Skin of body (tissue), 2 donors: Measurements from ENCODE around the gene ABCC8. TPM values are rescaled to one million over a fixed set of nuclear protein-coding genes. Genes with fewer than 3 reads are reported as not detected.

Experiments used
- DNase-seq: peaks from one replicate; lab custom pipeline; 2025; lab: John Stamatoyannopoulos, UW
- total RNA-seq: library from RNA; depleted of rRNA; stranded (reverse); fragments of >200 nt; gene quantifications from one replicate; pipeline ENCODE4 v1.2.3, GENCODE V29; 2014

Gene ABCC8
- 2.5 TPM for total RNA-seq

GRCh38 chr11:17476317-17477083 lies at the start of gene ABCC8:
Gene ABCC8 (minus strand): TSS chr11:17476845. CDS start chr11:17476776, 69 bp downstream.
- no peak for DNase-seq

DNA sequence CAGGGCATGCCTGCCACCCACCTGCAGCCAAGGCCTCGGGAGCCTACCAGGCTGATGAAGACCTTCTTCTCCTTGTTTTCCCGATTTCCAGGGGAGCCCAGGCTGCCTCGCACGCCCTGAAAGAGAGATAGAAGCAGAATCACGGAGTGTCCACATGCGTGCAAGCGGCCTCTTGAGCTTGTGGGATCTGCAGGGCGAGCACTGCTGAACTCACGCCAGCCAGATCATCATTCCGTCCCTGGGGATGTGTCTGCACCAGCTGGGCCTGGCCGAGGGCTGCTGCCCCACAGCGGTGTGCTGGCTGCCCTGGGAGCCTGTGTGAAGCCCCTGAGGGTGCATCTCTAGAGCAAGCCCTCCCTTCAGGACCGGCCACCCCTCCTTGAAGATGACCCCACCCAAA lies 49.7 kb upstream of the ABCC8 start:
- no peak for DNase-seq

DNA sequence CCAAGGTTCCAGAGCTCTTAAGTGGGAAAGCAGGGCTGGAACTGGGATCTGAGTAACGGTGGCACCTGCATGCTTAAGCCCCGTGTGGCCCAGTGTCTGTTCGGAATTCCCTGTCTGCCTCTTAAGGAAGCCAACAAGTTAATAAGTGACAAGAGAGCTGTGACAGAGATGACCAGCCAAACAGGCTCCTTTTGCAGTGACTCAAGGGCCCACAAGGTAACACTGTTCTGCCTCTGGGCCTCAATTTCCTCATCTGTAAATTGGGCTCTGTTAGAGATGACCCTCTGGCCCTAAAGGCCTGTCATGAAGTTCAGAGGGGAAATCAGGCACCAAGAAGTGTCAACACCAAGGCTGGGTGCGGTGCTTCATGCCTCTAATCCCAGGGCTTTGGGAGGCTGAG lies 48.9 kb upstream of the ABCC8 start:
- no peak for DNase-seq

GRCh38 chr11:17524221-17524620 lies 47.6 kb upstream of the ABCC8 start:
- DNase-seq = no peak

- no peak for DNase-seq
Observed at GRCh38 chr11:17522655-17523054, 46.0 kb upstream of the ABCC8 start.

DNA sequence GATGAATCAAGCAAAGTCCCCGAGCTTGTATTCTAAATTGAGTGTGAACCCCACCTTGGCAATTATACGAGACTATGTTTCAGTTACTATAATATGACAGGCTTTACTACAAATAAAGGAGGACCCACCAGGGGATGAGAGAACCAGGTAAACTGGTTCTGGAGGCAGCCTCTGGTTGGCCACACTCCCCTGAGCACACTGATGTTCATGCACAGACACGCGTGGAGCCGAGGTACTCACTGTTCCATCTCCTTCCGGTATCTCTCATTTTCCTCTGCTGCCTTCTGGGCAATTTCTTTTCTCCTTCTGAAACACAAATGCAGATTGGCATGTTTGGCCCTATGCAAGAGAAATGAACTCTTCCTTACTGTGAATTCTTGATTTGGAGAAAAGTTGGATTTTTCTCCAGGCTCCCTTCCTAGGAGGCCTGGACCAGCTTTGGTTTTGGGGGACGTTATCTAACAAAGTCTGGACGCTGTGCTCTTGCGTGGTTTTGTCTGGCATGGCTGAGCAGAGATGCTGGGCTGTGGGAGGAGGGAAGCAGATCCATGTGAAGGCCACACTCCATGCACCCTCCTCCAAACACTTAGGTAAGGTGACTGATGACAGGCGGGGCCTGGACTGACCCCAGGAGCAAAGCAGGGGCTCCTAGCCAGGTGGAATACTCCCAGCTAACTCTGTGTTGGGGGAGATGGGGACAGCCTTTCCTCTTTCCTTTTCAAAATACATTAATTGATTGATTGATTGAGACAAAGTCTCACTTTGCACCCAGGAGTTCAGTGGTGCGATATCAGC lies 44.7 kb upstream of the ABCC8 start:
- no peak for DNase-seq

- DNase-seq = no peak
Observed at GRCh38 chr11:17519061-17519885, 42.6 kb upstream of the ABCC8 start.

GRCh38 chr11:17518366-17518765 lies 41.7 kb upstream of the ABCC8 start:
- DNase-seq = no peak

GRCh38 chr11:17517186-17517585 lies 40.5 kb upstream of the ABCC8 start:
- no peak for DNase-seq

DNA sequence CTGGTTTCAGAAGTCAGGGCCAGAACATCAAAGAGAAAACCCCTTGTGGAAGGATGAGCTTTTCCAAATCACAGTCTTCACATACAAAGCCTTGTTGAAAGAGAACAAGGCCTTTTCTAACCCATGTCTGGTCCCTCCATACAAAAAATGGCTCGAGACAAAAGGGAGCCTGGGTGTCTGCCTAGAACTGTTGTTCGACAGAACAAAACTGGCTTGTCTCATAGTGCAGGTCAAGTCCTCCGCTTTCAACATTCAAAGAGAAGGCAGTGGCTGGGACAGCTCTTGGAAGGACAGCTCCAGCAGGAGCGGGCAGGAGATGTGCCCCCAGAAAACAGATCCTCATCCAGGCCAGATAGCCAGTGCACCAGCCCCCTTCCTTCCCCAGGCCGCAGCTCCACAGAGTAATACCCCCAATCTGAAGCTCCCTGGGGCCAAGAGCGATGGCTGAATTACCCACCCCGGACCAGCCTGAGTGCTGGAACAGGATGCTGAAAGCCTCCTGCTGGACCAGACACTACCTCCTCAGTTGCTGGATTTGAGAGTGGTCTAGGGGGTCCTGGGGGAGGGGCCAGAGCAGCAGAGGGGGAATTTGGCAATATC lies 40.0 kb upstream of the ABCC8 start:
- DNase-seq = no peak

DNA sequence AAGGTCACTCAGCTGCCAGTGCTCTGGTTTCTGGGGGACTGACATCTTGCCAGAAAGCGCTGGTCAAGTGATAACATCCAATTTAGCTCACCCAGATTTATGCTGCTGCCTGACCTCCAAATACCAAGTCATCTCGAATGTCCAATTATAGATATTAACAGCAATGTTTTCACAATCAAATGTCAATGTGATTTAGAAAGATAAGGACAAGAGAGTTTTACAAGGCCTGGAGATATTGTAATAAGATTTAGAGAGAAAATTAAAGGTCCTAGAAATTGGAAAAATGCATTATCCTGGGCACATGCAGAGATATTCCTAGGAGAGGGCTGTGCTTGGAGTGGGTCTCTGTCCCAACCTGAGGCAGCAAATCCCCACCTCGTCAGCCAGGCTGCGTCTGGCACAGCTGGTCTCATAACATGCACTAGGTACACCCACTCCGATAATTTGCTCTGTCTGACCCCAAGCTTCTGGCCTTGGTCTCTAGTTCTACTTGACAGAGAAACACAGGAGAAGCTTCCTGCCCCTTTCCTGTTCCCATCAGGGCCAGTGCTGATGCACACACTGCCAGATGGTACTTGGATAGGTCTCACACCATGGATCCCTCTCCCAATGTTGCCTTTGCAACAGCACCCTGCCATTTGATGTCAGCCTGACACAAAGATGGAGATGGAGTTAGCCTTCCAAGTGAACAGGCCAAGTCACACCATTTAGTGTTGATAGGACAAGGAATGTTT lies 39.0 kb upstream of the ABCC8 start:
- no peak for DNase-seq

GRCh38 chr11:17514476-17514875 lies 37.8 kb upstream of the ABCC8 start:
- DNase-seq = no peak

GRCh38 chr11:17513853-17514252 lies 37.2 kb upstream of the ABCC8 start:
- no peak for DNase-seq

GRCh38 chr11:17512101-17512500 lies 35.5 kb upstream of the ABCC8 start:
- DNase-seq = no peak

- no peak for DNase-seq
Observed at GRCh38 chr11:17511571-17511970, 34.9 kb upstream of the ABCC8 start.

- DNase-seq = no peak
Observed at GRCh38 chr11:17510507-17511206, 34.0 kb upstream of the ABCC8 start.

DNA sequence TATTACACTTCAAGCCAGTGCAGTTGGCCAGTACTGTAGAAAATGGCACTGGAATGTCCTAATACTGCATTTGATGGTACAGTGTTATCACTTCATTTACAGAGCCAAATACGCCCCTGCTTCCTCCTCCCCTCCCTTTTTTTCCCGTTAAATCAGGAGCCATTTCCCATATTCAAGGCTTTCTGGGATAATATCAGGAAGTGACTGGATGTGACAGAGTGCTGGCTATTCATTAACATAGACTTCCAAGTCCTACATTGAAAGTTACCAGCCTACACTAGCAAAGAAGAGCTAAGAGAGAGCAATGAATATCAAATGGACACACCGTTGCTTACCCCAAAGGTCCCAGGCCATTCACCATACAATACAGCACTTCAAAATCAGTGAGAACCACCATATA lies 32.1 kb upstream of the ABCC8 start:
- DNase-seq = no peak

GRCh38 chr11:17508306-17508705 lies 31.7 kb upstream of the ABCC8 start:
- DNase-seq = no peak

- no peak for DNase-seq
Observed at GRCh38 chr11:17507773-17508172, 31.1 kb upstream of the ABCC8 start.

GRCh38 chr11:17506942-17507341 lies 30.3 kb upstream of the ABCC8 start:
- no peak for DNase-seq
